Measurements from ENCODE around the gene XG.
A peak's percentile ranks its signal among the peaks of the same experiment; 100 is the strongest.
"Not testable (repeated sequence)": the region's sequence is repeated elsewhere in the genome, so short reads cannot be mapped to it uniquely, and the experiment has no call there.

XG gene

DNA sequence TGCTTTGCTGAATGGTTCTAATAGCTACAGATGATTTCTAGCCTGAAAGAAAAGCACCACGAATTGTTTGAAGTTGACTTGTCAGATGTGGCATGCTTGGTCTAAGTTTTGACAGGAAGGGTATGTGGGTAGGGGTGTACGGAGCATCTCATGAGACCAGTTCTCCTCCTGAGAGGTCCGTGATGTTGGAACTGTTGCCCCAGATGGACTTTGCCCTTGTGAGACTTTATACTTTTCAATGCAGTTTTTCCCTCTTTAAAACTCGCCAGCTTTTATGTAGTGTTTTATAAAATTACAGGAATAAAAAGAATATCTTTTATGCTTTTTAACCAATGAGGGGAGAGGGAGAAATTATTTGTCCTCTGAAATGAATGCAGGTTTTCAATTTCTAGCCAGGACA, 16.6 kb upstream of the XG start:
- no peak for DNase-seq

DNA sequence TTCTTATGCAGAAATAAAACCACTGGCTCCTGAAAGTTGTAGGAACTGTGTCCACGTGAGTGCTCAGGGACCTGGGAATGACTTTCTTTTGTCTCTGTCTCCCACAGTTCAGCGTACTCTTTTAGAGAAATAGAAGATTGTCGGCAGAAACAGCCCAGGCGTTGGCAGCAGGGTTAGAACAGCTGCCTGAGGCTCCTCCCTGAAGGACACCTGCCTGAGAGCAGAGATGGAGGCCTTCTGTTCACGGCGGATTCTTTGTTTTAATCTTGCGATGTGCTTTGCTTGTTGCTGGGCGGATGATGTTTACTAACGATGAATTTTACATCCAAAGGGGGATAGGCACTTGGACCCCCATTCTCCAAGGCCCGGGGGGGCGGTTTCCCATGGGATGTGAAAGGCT, 11.2 kb upstream of the XG start:
- no peak for DNase-seq

DNA sequence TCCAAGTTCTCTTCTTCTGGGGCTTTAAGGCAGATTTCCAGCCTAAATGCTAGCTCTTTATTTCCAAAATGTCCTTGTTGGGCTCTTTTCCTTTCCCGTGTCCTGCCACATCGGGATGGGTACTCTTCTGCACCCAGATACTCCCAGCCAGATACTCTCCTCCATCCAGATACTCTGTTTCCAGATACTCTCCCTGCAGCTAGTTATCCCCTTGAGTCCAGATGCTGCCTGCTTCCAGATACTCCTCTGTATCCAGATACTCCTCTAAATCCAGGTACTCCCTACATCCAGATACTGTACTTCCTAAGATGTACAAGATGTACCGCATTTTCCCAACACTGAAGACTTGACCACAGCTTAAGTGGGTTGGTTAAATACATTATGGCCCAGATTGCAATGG, 10.5 kb upstream of the XG start:
- no peak for DNase-seq

DNA sequence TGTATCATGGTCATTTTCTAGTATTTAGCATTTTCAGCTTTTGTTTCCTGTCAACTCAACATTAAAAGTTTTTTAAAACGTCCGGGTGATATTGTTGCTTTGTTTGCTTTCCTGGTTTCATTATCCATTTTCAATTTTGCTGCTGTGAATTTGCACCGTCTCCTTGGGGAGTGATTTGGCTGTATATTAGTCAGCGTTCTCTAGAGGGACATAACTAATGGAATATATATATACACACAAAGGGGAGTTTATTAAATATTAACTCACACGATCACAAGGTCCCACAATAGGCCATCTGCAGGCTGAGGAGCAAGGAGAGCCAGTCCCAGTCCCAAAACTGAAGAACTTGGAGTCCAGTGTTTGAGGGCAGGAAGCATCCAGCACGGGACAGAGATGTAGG, 5.6 kb upstream of the XG start:
- not testable (repeated sequence) for DNase-seq

DNA sequence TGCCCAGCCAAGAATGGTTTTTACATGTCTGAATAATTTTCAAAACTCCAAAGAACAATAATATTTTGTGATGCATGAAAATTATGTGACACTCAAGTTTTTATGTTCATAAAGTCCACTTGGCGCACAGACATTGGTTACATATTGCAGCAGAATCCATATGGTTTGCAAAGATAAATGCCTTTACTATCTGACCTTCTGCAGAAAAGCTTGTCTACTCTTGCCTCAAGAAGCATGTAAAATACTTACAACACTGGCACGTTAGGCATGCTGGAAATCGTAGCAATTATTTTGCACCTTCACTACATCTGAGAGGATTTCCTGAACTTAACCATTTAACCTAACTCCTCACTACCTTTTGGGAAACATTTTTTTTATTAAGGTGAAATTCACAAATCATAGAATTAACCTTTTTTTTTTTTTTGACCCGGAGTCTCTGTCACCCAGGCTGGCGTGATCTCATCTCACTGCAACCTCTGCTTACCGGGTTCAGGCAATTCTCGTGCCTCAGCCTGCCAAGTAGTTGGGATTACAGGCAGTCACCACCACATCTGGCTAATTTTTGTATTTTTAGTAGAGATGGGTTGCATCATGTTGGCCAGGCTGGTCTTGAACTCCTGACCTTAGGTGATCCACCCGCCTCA, 3.5 kb upstream of the XG start:
- DNase-seq: no peak

DNA sequence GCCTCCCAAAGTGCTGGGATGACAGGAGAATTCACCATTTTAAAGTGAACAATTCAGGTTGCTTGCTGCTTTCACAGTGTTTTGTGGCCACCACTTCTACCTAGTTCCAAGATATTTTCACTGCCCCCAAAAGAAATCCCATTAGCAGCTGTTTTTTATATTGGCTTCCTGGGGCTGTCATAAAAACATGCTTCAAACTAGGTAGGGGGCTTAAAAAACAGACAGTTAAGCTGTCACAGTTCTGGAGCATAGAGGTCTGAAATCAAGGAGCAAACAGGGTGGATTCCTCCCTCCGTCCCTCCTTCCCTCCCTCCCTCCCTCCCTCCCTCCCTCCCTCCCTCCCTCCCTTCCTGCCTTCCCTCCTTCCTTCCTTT, 3.0 kb upstream of the XG start:
- DNase-seq: no peak

DNA sequence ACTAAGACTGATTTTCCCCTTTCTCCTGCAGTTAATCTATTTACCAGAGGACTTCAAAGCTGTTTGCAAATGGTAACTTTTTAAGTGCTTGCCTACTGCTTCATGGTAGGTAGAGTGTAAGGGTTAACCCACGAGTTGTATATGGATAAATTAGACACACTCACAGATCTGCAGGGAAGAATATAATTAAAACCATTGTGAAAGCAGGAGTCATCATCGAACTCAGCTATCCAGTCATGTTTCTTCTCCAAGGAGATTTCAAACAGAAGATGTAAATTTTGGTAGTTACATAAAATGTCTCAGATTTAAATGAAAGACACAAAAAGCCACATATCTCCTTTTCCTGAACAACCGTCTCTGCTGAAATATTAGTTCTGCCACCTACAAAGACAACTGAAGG, 549 bp upstream of the XG start:
- no peak for DNase-seq

DNA sequence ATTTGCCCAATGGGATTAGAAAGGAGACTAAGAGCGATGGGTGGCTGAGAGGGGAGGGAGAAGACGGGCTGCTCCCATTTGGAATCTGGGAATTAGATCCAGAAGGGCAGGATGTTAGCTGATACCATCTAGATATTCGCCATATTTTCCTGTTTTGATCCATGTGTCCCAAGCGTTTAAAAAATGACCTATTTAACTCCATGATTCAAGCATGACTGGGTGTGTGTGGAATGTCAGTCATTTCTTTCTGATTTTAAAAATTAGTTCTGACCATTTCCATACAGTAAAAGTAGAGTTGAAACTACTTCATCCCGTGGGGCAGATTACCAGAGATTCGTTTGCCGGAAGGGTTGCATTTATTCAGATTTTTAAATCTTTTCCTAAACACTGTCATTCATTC, 601 bp downstream of the XG start:
- not testable (repeated sequence) for DNase-seq

DNA sequence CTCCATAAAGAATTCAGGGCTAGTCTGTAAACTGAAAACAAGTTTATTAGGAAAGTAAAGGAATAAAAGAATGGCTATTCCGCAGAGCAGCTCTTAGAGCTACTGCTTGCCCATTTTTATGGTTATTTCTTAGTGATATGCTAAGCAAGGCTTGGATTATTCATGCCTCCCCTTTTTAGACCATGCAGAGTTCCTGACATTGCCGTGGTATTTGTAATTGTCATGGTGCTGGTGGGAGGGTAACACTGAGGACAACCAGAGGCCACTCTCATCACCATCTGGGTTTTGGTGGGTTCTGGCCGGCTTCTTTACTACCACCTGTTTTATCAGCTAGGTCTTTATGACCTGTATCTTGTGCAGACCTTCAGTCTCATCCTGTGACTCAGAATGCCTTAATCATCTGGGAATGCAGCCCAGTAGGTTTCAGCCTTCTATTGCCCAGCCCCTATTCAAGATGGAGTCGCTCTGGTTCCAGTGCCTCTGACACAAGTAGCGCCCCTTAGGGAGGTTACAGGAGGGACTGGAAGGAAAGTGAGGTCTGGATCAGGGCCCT, 3.4 kb downstream of the XG start:
- not testable (repeated sequence) for DNase-seq

DNA sequence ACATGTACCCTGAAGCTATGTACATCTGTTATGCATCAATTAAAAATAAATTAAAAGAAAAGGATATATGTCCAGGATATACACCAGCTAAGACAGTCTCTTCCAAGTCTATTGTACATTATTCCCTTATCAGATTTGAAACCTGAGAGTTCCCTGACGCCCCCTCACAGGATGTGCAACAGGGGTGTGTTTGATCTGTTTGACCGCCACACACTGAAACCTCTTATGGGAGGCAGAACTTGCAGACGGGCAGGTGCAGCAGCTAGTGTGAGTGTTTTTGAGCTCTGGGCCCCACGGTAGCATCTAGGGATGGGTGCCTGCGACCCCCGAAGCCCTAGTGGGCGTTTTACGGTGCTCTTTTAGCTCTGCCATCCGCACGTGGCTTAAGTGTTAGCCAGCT, 4.7 kb downstream of the XG start:
- no peak for DNase-seq

DNA sequence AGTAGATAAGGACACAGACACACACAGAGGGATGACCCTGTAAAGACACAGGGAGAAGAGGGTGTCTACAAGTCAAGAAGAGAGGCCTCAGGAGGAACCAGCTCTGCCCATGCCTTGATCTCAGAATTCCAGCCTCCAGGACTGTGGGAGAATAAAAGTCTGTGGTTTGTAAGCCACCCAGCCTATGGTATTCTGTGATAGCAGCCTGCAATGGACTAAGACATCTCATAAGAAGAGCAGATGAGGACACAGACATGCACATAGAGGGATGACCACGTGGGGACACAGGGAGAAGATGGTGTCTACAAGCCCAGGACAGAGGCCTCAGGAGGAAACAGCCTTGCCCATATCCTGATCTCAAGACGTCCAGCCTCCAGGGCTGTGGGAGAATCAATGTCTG, 9.4 kb downstream of the XG start:
- no peak for DNase-seq

DNA sequence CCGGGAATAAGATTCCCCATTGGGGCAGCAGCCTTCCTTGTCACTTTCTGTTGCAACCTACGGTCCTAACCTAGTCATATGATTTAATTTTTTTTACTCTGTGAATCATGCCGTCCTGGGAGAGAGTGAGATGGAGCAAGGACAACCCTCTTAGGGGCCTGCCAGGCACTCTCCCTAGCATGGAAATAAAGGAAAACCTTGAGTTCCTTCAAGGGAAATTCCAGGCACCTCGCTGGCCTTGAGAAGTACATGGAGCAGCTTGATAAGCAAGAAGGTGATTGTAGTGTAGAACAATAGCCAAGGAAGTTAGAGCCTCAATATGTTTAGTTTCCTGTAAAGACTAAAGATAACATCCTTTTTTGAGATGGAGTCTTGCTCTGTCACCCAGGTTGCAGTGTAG, 10.8 kb downstream of the XG start:
- DNase-seq: not testable (repeated sequence)

DNA sequence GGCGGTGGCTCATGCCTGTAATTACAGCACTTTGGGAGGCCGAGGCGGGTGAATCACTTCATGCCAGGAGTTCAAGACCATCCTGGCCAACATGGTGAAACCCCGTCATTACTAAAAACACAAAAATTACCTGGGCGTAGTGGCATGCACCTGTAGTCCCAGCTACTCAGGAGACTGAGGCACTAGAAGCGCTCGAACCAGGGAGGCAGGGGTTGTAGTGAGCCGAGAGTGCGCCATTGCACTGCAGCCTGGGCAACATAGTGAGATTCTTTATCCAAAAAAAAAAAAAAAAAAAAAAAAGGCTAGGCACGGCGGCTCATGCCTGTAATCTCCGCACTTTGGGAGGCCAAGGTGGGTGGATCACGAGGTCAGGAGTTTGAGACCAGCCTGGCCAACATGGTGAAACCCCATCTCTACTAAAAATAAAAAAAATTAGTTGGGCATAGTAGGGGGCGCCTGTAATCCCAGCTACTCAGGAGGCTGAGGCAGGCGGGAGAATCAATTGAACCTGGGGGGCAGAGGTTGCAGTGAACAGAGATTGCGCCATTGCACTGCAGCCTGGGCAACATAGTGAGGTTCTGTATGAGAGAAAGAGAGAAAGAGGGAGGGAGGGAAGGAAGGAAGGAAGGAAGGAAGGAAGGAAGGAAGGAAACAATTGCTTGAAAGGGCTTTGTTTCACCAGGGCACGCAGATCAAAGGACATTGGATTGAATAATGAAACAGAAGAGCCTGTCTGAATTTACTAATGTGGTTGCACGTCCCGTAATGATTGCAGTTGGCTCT, 13.1 kb downstream of the XG start:
- DNase-seq: not testable (repeated sequence)

DNA sequence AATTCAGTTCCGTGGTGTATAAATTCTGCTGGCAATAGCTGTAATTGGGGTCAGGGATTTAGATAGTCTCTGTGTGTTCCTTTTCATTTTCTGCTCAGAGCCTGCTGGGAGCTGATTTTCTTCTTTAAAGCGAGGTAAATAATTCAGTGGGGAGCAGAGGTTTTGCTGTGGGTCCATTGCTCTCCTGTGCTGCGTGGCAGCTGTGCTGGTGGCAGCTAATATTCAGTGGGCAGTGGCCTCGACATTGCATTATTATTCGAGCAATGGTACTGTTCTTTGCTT, 13.7 kb downstream of the XG start:
- no peak for DNase-seq

DNA sequence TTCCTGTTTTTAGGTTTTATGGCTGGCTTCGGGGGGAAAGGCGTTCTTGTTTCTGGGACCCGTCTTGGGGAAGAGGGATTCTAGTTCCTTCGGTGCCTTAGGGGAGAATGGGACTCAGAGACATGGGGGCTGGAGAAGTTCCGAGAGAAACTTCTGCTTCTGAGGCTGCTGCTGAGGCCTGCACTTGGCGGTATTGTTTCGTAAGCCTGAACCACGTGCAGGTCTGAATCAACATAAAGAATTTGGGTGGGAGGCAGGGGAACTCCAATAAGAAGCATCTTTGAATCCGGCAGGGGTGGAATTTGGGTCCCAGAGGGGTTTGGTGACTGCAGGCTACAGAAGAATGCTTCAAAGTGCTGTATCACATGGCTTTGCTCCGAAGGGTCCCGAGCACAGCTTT, 15.1 kb downstream of the XG start:
- DNase-seq: peak; percentile 88 to 89

DNA sequence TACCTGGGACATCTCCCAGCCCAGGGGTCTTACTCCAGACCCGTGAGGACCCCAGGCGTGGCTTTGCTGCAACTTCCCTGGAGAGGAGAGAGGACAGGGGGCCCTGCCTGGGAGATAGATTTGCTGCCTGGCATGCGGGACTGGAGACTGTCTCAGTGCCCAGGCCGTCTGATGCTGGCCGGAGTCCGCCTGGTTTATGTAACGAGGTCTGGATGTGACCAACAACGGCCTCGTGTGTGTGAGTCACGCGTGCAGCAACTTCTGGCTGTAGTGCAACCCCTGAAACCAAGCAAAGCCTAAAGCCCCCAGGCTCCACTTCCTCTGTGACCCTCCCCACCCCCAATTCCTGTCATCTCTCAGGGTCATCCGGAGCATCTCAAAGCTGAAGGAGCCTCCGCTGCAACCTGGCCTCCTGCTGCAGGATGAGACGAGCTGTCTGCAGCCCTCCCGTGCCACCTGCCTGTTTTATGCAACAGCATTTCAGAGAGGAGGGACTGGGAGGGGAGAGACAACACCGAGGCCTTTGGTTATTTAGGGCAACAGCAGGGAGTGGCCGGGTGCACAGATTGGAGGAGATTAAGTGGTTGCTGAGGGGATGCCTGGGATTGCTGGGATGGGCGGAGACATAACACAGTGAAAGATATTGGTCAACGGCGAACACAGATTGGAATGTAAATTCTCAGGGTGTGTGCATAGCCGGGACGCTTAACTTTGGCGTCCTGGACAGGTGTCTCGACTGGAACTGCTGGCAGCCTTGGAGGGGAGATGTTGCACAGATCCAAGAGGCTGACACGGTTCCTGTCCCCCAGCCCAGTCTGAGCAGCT, 16.0 kb downstream of the XG start:
- peak; percentile 79 to 89 for DNase-seq

DNA sequence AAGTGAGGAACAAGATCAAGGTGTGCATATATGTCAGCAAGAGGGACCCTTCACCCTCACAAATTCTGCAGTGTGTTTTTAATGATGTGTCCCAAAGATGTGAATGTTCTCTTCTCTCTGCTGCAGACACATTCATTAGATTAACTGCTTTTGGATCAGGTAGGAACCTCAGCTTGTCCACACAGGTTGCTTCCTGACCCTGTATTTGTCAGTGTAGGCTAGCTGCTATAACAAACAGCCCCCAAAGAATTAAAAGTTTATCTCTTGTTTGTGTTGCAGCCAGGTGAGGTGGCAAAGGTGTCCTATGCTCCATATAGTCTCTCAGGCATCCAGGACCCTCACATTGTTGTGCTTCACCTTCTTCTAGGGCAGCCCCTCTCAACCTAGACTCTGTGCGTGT, 17.8 kb downstream of the XG start:
- DNase-seq: no peak

DNA sequence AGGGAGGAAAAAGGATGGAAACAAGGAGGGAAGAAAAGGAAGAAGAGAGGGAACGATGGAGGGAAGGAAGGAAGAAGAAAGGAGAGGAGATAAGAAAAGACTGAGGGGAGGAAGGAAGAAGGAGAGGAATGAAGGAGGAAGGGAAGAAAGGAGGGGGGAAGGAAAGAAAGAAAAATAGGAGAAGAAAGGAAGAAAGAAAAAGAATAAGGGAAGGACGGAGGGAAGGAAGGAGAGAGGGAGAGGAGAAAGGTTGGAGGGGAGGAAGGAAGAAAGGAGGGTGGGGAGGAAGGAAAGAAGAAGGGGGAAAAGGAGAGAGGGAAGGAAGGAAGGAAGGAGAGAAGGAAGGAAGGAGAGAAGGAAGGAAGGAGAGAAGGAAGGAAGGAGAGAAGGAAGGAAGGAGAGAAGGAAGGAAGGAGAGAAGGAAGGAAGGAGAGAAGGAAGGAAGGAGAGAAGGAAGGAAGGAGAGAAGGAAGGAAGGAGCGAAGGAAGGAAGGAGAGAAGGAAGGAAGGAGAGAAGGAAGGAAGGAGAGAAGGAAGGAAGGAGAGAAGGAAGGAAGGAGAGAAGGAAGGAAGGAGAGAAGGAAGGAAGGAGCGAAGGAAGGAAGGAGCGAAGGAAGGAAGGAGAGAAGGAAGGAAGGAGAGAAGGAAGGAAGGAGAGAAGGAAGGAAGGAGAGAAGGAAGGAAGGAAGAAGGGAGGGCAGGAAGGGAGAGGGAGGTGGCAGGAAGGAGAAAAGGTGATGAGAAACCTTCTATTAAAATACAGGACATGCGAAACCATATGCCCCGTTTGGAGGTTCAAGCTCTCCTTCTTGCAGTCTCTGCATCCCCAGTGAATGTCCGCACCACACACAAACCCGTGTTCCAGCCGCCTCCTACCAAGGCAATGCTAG, 21.6 kb downstream of the XG start:
- not testable (repeated sequence) for DNase-seq

DNA sequence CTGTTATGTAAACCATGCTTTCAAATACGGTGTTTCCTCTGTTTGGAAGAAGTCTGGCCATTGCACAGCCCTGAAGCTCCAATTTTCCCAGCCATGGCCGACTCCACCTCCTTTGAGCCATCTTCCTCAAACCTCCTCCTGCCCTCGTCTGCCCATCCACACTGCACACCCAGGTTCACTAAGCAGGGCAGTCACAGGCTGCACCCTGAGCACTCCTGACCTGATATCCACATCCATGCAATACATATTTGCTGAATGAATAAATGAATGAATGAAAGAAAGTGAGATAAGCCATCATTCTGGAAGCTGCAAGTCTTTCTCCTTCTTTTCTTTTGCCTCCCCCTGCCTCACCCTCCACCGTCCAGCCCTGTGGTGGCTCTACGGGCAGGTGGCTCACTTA, 22.2 kb downstream of the XG start:
- no peak for DNase-seq

DNA sequence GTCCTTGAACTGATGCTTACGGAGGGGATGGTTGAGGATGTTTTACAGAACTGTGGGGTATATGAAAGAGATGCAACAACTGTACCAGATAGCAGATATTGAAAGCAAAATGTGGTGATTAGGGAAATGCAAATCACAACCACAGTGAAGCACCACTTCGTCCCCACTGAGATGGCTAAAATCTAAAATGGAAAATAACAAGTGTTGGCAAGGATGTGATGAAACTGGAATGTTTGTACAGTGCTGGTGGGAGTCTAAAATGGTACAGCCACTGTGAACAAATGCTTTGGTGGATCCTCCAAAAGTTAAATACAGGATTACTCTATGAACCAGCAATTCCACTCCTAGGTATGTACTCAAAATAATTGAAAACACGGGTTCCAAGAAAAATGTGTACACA, 22.9 kb downstream of the XG start:
- DNase-seq: no peak

DNA sequence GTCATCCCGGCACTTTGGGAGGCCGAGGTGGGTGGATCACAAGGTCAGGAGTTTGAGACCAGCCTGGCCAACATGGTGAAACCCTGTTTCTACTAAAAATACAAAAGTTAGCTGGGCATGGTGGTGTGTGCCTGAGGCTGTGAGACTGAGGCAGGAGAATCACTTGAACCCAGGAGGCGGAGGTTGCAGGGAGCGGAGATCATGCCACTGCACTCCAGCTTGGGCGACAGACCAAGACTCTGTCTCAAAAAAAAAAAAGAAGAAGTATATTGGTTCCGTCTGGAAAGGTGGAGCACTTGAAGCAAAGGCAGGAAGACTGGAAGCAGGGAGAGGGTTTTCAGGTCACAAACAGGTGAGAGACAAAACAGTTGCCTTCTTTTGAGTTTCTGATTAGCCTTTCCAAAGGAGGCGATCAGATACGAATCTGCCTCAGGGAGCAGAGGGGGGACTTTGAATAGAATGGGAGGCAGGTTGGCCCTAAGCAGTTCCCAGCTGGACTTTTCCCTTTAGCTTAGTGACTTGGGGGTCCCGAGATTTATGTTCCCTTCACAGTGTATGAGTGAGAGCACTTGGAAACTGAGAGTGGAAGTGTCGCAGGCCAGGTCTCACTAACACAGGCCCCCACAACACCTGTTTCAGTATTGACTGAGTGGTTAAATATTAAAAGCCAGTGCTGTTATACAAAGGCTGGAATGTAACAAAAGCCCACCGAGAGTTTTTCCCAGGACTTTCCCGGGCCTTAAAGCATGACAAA, 28.8 kb downstream of the XG start:
- not testable (repeated sequence) for DNase-seq

DNA sequence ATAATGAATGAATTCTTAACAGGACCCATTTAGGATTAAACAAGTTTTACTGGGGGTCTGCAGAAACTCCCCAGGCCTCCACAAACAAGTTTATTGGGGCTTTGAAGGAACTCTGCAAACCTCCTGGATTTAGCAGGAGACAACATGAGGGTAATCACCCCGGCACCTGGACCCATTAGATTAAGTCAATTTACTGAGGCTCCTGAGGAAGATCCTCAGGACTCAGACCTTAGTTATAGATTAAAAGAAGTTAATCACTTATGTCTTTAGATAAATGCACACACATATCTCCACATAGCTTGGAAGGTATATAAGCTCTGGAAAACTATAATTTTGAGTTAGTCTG, 29.4 kb downstream of the XG start:
- no peak for DNase-seq
